K562 (cell line): Measurements from ENCODE around the gene TSTD2. TPM values are rescaled to one million over a fixed set of nuclear protein-coding genes. Genes with fewer than 3 reads are reported as not detected.

ENCODE experiments used
- ASH1L ChIP-seq: fragments of 450-650 bp; IDR thresholded peaks from 2 replicates; pipeline ENCODE4 v1.6.1; 2018; ENCODE audit warnings: borderline replicate concordance, mild to moderate bottlenecking, low read depth; ENCODE audit not compliant: partially characterized antibody
- CC2D1A ChIP-seq: fragments of 450-650 bp; IDR thresholded peaks from 2 replicates; pipeline ENCODE4 v1.6.1; 2017; ENCODE audit warnings: mild to moderate bottlenecking
- FOS ChIP-seq: IDR thresholded peaks from 3 replicates; pipeline ENCODE4 v1.6.1; 2011; ENCODE audit not compliant: insufficient read length; ENCODE audit errors: extremely low read depth
- HOMEZ ChIP-seq: fragments of 250-450 bp; sonication (Bioruptor Pico); IDR thresholded peaks from 2 replicates; pipeline ENCODE4 v1.4.0; 2020; ENCODE audit warnings: mild to moderate bottlenecking, moderate library complexity
- PHF20 ChIP-seq: fragments of 450-650 bp; IDR thresholded peaks from 2 replicates; pipeline ENCODE4 v1.6.1; 2018; ENCODE audit not compliant: partially characterized antibody
- RAD21 ChIP-seq, 2 experiments: fragments of 250-450 bp in 1 of 2; fragments of 450-650 bp in 1 of 2; sonication (Bioruptor Pico) in 1 of 2; formaldehyde crosslinking in 1 of 2; IDR thresholded peaks in 1 of 2; conservative IDR thresholded peaks in 1 of 2; 2 replicates each; pipeline versions ENCODE4 v1.4.0 to v1.8.0; 2020 to 2022; ENCODE audit warnings: mild to moderate bottlenecking in 2 of 2, moderate library complexity in 1 of 2
- SMARCB1 ChIP-seq: IDR thresholded peaks from 2 replicates; pipeline ENCODE4 v1.6.1; 2011; ENCODE audit warnings: improper control_type of control experiment, low read depth; ENCODE audit not compliant: insufficient read length
- SREBF2 ChIP-seq: sonication (generic); formaldehyde crosslinking; IDR thresholded peaks from 2 replicates; pipeline ENCODE4 v1.4.0; 2020; ENCODE audit warnings: mild to moderate bottlenecking, missing genetic modification reagents
- STAT6 ChIP-seq: sonication (generic); formaldehyde crosslinking; IDR thresholded peaks from 2 replicates; pipeline ENCODE4 v1.8.1; 2023; ENCODE audit warnings: mild to moderate bottlenecking, missing genetic modification reagents
- ZMIZ1 ChIP-seq, 2 experiments: fragments of 150-350 bp in 1 of 2; IDR thresholded peaks; 2 replicates each; pipeline ENCODE4 v1.6.1; 2012 to 2016; ENCODE audit warnings: low read depth in 2 of 2, low read length in 2 of 2, mild to moderate bottlenecking in 1 of 2, moderate library complexity in 1 of 2
- ZNF324 ChIP-seq: fragments of 250-450 bp; sonication (Bioruptor Pico); IDR thresholded peaks from 2 replicates; pipeline ENCODE4 v1.4.0; 2020; ENCODE audit warnings: mild to moderate bottlenecking
- ZNF609 ChIP-seq: sonication (generic); formaldehyde crosslinking; IDR thresholded peaks from 2 replicates; pipeline ENCODE4 v1.8.1; 2023; ENCODE audit warnings: missing genetic modification reagents, mild to moderate bottlenecking, borderline replicate concordance
- polyA plus RNA-seq, 8 experiments: library from polyadenylated mRNA; depleted of rRNA in 4 of 8; stranded (reverse) in 5 of 8; unstranded in 3 of 8; fragments of >200 nt; fragmentation: Nextera tagmentation in 2 of 8; fragmentation: Illumina TruSeq in 1 of 8; extraction: Ambion mirVana in 2 of 8; extraction: Trizol in 1 of 8; gene quantifications; 2 replicates each; pipeline versions ENCODE4 v1.2.1 to v1.2.3, GENCODE V29; 2011 to 2014; ENCODE audit warnings: inconsistent platforms in 1 of 8, missing spikeins in 1 of 8
- total RNA-seq, 7 experiments: library from RNA; depleted of rRNA in 6 of 7; stranded (reverse); fragments of >200 nt in 6 of 7; fragmentation: Illumina TruSeq in 2 of 7; extraction: Trizol in 2 of 7; gene quantifications; 2 replicates each; pipeline versions ENCODE4 v1.2.1 to v1.2.3, GENCODE V29; 2011 to 2021; ENCODE audit warnings: low replicate concordance in 1 of 7

The TSTD2 gene
- total and polyA plus RNA-seq, 9 of the 15 experiments (the other 6 are each of a cell fraction or from before 2014, with no cell fraction given): 10.1 to 36.7 (median 19.0) TPM

GRCh38 chr9:97632985-97633858 lies at the start of gene TSTD2, which contains the start of gene NCBP1 (continued):
- TF ChIP-seq STAT6 (CRISPR knock-in tag) (no peak), ZMIZ1 (IDR thresholded peaks at IDR 0.05; ENCODE audit: low read depth in 2 of 2, low read length in 2 of 2) (no peak), SREBF2 (CRISPR knock-in tag) (no peak), CC2D1A (no peak), ZNF324 (CRISPR knock-in tag) (no peak), FOS (peak; percentile 35), ZNF609 (CRISPR knock-in tag) (no peak), PHF20 (peak; percentile 73), ASH1L (no peak), RAD21 (CRISPR knock-in tag; conservative IDR thresholded peaks at IDR 0.05 in 1 of 2, IDR thresholded peaks at IDR 0.05 in 1 of 2) (no peak), SMARCB1 (no peak), HOMEZ (CRISPR knock-in tag) (no peak)
